ENCODE results near the gene PCDHGA12.
"Not testable (repeated sequence)": the region's sequence is repeated elsewhere in the genome, so short reads cannot be mapped to it uniquely, and the experiment has no call there.

Gene PCDHGA12

DNA sequence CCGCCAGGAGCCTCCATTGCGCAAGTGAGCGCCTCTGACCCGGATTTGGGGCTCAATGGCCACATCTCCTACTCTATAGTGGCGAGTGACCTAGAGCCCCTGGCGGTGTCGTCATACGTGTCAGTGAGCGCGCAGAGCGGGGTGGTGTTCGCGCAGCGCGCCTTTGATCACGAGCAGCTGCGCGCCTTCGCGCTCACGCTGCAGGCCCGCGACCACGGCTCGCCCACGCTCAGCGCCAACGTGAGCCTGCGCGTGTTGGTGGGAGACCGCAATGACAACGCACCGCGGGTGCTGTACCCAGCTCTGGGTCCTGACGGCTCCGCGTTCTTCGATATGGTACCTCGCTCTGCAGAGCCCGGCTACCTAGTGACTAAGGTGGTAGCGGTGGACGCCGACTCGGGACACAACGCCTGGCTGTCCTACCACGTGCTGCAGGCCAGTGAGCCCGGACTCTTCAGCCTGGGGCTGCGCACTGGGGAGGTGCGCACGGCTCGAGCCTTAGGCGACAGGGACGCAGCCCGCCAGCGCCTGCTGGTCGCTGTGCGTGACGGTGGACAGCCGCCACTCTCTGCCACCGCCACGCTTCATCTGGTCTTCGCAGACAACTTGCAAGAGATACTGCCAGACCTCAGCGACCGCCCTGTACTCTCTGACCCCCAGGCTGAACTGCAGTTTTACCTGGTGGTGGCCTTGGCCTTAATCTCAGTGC, 20.6 kb upstream of the PCDHGA12 start:
- Histone ChIP-seq H3K4me3 (ENCODE audit: low read depth in 1 of 5, low read length in 5 of 5) (peak overlapping the region; percentile 36 to 59 (median 51)), H3K4me1 (ENCODE audit: control insufficient read depth in 5 of 5, insufficient read depth in 5 of 5, low read length in 5 of 5) (peaks cover 0 to 24% (median 22%) of the 10 kb centered on the region in 5 donors), H3K27ac (ENCODE audit: low read depth, low read length) (no peak overlapping the region), H3K36me3 (ENCODE audit: control insufficient read depth in 5 of 5, insufficient read depth in 5 of 5, low read length in 5 of 5) (no peaks in the 10 kb centered on the region), H3K27me3 (ENCODE audit: control insufficient read depth in 5 of 5, insufficient read depth in 4 of 5, low read length in 5 of 5) (peaks cover 0 to 10% (median 5%) of the 10 kb centered on the region in 5 donors), H3K9ac (ENCODE audit: low read length in 5 of 5) (no peak overlapping the region), H3K9me3 (ENCODE audit: control insufficient read depth in 5 of 5, low read length in 5 of 5) (peaks cover 43 to 71% (median 64%) of the 10 kb centered on the region in 5 donors)

DNA sequence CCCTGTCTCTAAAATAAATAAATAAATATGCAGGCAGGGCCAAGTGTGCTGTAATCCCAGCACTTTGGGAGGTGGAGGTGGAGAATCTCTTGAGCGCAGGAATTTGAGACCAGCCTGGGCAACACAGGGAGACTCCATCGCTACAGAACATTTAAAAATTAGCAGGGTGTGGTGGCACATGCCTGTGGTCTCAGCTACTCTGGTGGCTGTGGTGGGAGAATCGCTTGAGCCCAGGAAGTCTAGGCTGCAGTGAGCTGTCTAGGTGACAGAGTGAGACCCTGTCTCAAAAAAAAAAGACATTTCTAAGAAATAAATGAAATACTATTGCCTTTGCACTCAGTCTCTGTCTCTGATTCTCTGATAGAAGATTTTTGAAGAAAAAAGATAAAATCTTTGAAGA, 18.7 kb upstream of the PCDHGA12 start:
- Histone ChIP-seq H3K4me1 (ENCODE audit: control insufficient read depth in 5 of 5, insufficient read depth in 5 of 5, low read length in 5 of 5) (peaks cover 0 to 24% (median 22%) of the 10 kb centered on the region in 5 donors), H3K9me3 (ENCODE audit: control insufficient read depth in 5 of 5, low read length in 5 of 5) (peaks cover 38 to 66% (median 60%) of the 10 kb centered on the region in 5 donors), H3K27me3 (ENCODE audit: control insufficient read depth in 5 of 5, insufficient read depth in 4 of 5, low read length in 5 of 5) (peaks cover 0 to 10% (median 5%) of the 10 kb centered on the region in 5 donors)

DNA sequence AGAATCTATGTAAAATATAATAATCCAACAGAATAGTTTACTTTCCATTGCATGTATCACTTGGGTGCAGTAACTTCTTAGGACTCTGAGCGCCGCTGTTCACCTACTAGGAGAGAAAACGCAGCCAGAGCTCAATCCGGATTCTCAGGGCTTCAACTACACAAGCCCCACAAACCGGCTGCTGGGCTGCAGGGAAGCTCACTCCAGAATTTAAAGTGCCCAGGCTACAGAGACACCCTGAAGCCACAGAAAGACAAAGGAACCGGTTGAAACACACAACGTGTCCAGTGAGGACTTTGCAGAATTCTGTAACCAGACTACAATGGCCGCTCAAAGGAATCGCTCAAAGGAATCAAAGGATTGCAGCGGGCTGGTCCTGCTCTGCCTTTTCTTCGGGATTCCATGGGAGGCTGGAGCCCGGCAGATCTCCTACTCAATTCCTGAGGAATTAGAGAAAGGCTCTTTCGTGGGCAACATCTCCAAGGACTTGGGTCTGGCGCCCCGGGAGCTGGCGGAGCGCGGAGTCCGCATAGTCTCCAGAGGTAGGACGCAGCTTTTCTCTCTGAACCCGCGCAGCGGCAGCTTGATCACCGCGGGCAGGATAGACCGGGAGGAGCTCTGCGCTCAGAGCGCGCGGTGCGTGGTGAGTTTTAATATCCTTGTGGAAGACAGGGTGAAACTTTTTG, 17.3 kb upstream of the PCDHGA12 start, which contains the start of gene PCDHGA10:
TSS of gene PCDHGA10 (plus strand) at position 134 of the 686 bp plus-strand sequence. CDS start at position 323, 189 bp downstream.
- H3K27ac ChIP-seq (ENCODE audit: low read depth, low read length): no peak within 1 kb of the TSS
- peak within 1 kb of the TSS in 3 of 5 donors; percentile 30 to 56 (median 32) for H3K9ac ChIP-seq (ENCODE audit: low read length in 5 of 5)
- H3K9me3 ChIP-seq (ENCODE audit: control insufficient read depth in 5 of 5, low read length in 5 of 5): peaks cover 33 to 65% (median 52%) of the 10 kb centered on the region in 5 donors
- peaks cover 0 to 10% (median 5%) of the 10 kb centered on the region in 5 donors for H3K27me3 ChIP-seq (ENCODE audit: control insufficient read depth in 5 of 5, insufficient read depth in 4 of 5, low read length in 5 of 5)
- peak within 1 kb of the TSS; percentile 56 to 78 (median 68) for H3K4me3 ChIP-seq (ENCODE audit: low read depth in 1 of 5, low read length in 5 of 5)
- H3K36me3 ChIP-seq (ENCODE audit: control insufficient read depth in 5 of 5, insufficient read depth in 5 of 5, low read length in 5 of 5): no peaks in the 10 kb centered on the region
- peaks cover 0 to 27% (median 25%) of the 10 kb centered on the region in 5 donors for H3K4me1 ChIP-seq (ENCODE audit: control insufficient read depth in 5 of 5, insufficient read depth in 5 of 5, low read length in 5 of 5)

More for the DNA sequence above, 18.7 kb upstream of the PCDHGA12 start:
- Histone ChIP-seq H3K36me3 (ENCODE audit: control insufficient read depth in 5 of 5, insufficient read depth in 5 of 5, low read length in 5 of 5) (no peaks in the 10 kb centered on the region), H3K4me3 (ENCODE audit: low read depth in 1 of 5, low read length in 5 of 5) (peak overlapping the region in 4 of 5 donors; percentile 5 to 36 (median 10)), H3K27ac (ENCODE audit: low read depth, low read length) (no peak overlapping the region), H3K9ac (ENCODE audit: low read length in 5 of 5) (no peak overlapping the region)

DNA sequence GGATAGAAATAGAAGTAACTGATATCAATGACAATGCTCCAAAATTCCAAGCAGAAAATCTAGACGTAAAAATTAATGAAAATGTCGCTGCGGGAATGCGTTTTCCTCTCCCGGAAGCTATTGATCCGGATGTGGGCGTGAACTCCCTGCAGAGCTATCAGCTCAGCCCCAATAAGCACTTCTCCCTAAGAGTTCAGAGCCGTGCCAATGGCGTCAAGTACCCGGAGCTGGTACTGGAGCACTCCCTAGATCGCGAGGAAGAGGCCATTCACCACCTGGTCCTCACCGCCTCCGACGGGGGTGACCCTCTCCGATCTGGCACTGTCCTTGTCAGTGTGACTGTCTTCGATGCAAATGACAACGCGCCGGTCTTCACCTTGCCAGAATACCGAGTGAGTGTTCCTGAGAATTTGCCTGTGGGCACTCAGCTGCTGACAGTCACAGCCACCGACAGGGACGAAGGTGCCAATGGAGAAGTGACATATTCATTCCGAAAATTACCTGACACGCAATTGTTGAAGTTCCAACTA, 16.7 kb upstream of the PCDHGA12 start:
- Histone ChIP-seq H3K27ac (ENCODE audit: low read depth, low read length) (no peak overlapping the region), H3K27me3 (ENCODE audit: control insufficient read depth in 5 of 5, insufficient read depth in 4 of 5, low read length in 5 of 5) (peaks cover 0 to 10% (median 5%) of the 10 kb centered on the region in 5 donors), H3K36me3 (ENCODE audit: control insufficient read depth in 5 of 5, insufficient read depth in 5 of 5, low read length in 5 of 5) (no peaks in the 10 kb centered on the region)

DNA sequence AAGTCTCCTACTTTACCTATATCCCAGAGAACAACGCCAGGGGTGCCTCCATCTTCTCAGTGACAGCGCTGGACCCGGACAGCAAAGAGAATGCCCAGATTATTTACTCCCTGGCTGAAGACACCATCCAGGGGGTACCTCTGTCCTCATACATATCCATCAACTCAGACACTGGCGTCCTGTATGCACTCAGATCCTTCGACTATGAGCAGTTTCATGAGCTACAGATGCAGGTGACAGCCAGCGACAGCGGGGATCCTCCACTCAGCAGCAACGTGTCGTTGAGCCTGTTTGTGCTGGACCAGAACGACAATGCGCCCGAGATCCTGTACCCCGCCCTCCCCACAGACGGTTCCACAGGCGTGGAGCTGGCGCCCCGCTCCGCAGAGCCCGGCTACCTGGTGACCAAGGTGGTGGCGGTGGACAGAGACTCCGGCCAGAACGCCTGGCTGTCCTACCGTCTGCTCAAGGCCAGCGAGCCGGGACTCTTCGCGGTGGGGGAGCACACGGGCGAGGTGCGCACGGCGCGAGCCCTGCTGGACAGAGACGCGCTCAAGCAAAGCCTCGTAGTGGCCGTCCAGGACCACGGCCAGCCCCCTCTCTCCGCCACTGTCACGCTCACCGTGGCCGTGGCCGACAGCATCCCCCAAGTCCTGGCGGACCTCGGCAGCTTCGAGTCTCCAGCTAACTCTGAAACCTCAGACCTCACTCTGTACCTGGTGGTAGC, 15.6 kb upstream of the PCDHGA12 start:
- not testable (repeated sequence) for H3K9ac ChIP-seq (ENCODE audit: low read length in 5 of 5); H3K27ac ChIP-seq (ENCODE audit: low read depth, low read length); H3K27me3 ChIP-seq (ENCODE audit: control insufficient read depth in 5 of 5, insufficient read depth in 4 of 5, low read length in 5 of 5); H3K36me3 ChIP-seq (ENCODE audit: control insufficient read depth in 5 of 5, insufficient read depth in 5 of 5, low read length in 5 of 5)
- Histone ChIP-seq H3K9me3 (ENCODE audit: control insufficient read depth in 5 of 5, low read length in 5 of 5) (peaks cover 42 to 65% (median 55%) of the 10 kb centered on the region in 5 donors), H3K4me1 (ENCODE audit: control insufficient read depth in 5 of 5, insufficient read depth in 5 of 5, low read length in 5 of 5) (peaks cover 0 to 34% (median 19%) of the 10 kb centered on the region in 5 donors), H3K4me3 (ENCODE audit: low read depth in 1 of 5, low read length in 5 of 5) (peak overlapping the region in 3 of 5 donors; percentile 20 to 63 (median 46))

More for the DNA sequence above, 16.7 kb upstream of the PCDHGA12 start:
- Histone ChIP-seq H3K4me3 (ENCODE audit: low read depth in 1 of 5, low read length in 5 of 5) (peak overlapping the region; percentile 56 to 76 (median 68)), H3K4me1 (ENCODE audit: control insufficient read depth in 5 of 5, insufficient read depth in 5 of 5, low read length in 5 of 5) (peaks cover 0 to 30% (median 23%) of the 10 kb centered on the region in 5 donors), H3K9me3 (ENCODE audit: control insufficient read depth in 5 of 5, low read length in 5 of 5) (peaks cover 36 to 65% (median 54%) of the 10 kb centered on the region in 5 donors), H3K9ac (ENCODE audit: low read length in 5 of 5) (peak overlapping the region in 1 of 5 donors; percentile 56)

DNA sequence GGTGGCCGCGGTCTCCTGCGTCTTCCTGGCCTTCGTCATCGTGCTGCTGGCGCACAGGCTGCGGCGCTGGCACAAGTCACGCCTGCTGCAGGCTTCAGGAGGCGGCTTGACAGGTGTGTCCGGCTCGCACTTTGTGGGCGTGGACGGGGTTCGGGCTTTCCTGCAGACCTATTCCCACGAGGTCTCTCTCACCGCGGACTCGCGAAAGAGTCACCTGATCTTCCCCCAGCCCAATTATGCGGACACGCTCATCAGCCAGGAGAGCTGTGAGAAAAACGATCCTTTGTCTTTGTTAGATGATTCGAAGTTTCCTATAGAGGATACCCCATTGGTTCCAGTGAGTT, 15.1 kb upstream of the PCDHGA12 start:
- Histone ChIP-seq H3K9me3 (ENCODE audit: control insufficient read depth in 5 of 5, low read length in 5 of 5) (peaks cover 41 to 64% (median 55%) of the 10 kb centered on the region in 5 donors), H3K4me3 (ENCODE audit: low read depth in 1 of 5, low read length in 5 of 5) (peak overlapping the region in 1 of 5 donors; percentile 12), H3K4me1 (ENCODE audit: control insufficient read depth in 5 of 5, insufficient read depth in 5 of 5, low read length in 5 of 5) (peaks cover 0 to 29% (median 15%) of the 10 kb centered on the region in 5 donors)
- H3K9ac ChIP-seq (ENCODE audit: low read length in 5 of 5); H3K27ac ChIP-seq (ENCODE audit: low read depth, low read length); H3K36me3 ChIP-seq (ENCODE audit: control insufficient read depth in 5 of 5, insufficient read depth in 5 of 5, low read length in 5 of 5); H3K27me3 ChIP-seq (ENCODE audit: control insufficient read depth in 5 of 5, insufficient read depth in 4 of 5, low read length in 5 of 5): not testable (repeated sequence)

DNA sequence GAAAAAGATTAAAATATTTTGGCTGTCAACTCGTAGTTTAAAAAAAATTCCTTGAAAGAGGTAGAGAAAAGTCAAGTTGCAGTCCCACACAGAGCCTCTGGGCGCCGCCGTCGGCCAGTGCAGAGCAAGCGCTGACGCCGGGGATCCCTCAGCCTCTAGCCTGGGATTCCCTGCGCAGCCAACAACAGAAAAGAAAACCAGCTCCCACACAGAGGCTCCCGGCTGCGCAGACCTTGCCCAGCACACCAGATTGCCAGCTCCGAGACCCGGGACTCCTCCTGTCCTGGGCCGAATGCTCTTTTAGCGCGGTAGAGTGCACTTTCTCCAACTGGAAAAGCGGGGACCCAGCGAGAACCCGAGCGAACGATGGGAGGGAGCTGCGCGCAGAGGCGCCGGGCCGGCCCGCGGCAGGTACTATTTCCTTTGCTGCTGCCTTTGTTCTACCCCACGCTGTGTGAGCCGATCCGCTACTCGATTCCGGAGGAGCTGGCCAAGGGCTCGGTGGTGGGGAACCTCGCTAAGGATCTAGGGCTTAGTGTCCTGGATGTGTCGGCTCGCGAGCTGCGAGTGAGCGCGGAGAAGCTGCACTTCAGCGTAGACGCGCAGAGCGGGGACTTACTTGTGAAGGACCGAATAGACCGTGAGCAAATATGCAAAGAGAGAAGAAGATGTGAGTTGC, 12.7 kb upstream of the PCDHGA12 start, which contains the start of gene PCDHGB7:
TSS of gene PCDHGB7 (plus strand) at position 184 of the 679 bp plus-strand sequence. CDS start at position 367, 183 bp downstream.
- Histone ChIP-seq H3K9ac (ENCODE audit: low read length in 5 of 5) (peak within 1 kb of the TSS in 2 of 5 donors; percentile 9 to 38), H3K4me1 (ENCODE audit: control insufficient read depth in 5 of 5, insufficient read depth in 5 of 5, low read length in 5 of 5) (peaks cover 0 to 38% (median 21%) of the 10 kb centered on the region in 5 donors), H3K9me3 (ENCODE audit: control insufficient read depth in 5 of 5, low read length in 5 of 5) (peaks cover 44 to 73% (median 66%) of the 10 kb centered on the region in 5 donors), H3K4me3 (ENCODE audit: low read depth in 1 of 5, low read length in 5 of 5) (peak within 1 kb of the TSS; percentile 45 to 68 (median 60))
- not testable (repeated sequence) for H3K27ac ChIP-seq (ENCODE audit: low read depth, low read length); H3K36me3 ChIP-seq (ENCODE audit: control insufficient read depth in 5 of 5, insufficient read depth in 5 of 5, low read length in 5 of 5); H3K27me3 ChIP-seq (ENCODE audit: control insufficient read depth in 5 of 5, insufficient read depth in 4 of 5, low read length in 5 of 5)

DNA sequence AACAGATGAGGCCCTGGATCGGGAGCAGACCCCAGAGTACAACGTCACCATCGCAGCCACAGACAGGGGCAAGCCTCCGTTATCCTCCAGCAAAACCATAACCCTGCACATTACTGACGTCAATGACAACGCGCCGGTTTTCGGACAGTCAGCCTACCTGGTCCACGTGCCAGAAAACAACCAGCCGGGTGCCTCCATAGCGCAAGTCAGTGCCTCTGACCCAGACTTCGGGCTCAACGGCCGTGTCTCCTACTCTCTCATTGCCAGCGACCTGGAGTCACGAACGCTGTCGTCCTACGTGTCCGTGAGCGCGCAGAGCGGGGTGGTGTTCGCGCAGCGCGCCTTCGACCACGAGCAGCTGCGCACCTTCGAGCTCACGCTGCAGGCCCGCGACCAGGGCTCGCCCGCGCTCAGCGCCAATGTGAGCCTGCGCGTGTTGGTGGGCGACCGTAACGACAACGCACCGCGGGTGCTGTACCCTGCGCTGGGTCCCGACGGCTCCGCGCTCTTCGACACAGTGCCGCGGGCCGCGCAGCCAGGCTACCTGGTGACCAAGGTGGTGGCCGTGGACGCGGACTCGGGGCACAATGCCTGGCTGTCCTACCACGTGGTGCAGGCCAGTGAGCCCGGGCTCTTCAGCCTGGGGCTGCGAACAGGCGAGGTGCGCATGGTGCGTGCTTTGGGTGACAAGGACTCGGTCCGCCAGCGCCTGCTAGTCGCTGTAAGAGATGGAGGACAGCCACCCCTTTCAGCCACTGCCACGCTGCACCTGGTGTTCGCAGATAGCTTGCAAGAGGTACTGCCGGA, 11.0 kb upstream of the PCDHGA12 start:
- peaks cover 0 to 10% (median 6%) of the 10 kb centered on the region in 5 donors for H3K27me3 ChIP-seq (ENCODE audit: control insufficient read depth in 5 of 5, insufficient read depth in 4 of 5, low read length in 5 of 5)
- H3K9me3 ChIP-seq (ENCODE audit: control insufficient read depth in 5 of 5, low read length in 5 of 5): peaks cover 43 to 72% (median 65%) of the 10 kb centered on the region in 5 donors
- peaks cover 0 to 34% (median 14%) of the 10 kb centered on the region in 5 donors for H3K4me1 ChIP-seq (ENCODE audit: control insufficient read depth in 5 of 5, insufficient read depth in 5 of 5, low read length in 5 of 5)
- H3K9ac ChIP-seq (ENCODE audit: low read length in 5 of 5): no peak overlapping the region
- peak overlapping the region; percentile 45 to 68 (median 60) for H3K4me3 ChIP-seq (ENCODE audit: low read depth in 1 of 5, low read length in 5 of 5)
- H3K27ac ChIP-seq (ENCODE audit: low read depth, low read length): no peak overlapping the region
- no peaks in the 10 kb centered on the region for H3K36me3 ChIP-seq (ENCODE audit: control insufficient read depth in 5 of 5, insufficient read depth in 5 of 5, low read length in 5 of 5)

All from subcutaneous abdominal adipose tissue (tissue), 5 donors.